IMR-90 (cell line): ENCODE measurements around the gene SLC9A9. TPM values are rescaled to one million over a fixed set of nuclear protein-coding genes. Genes with fewer than 3 reads are reported as not detected.

ENCODE experiments used
- ATAC-seq: fragments of 200-7000 bp; cut with Tn5 transposase; 2 replicates; pipeline ENCODE4 v1.9.1; 2020; ENCODE audit warnings: low read depth, mild to moderate bottlenecking, moderate library complexity
- BruUV-seq: library from RNA; stranded (reverse); fragments of 400-500 nt; replicated peaks from 2 replicates; lab custom pipeline; 2021; lab: Mats Ljungman, UMichigan
- CTCF ChIA-PET: fragments of 300-600 bp; formaldehyde crosslinking; extraction: SDS; loops from one replicate; lab custom pipeline; 2021; ENCODE audit warnings: antibody characterized with exemption; lab: Yijun Ruan, JAX
- POLR2A ChIA-PET: fragments of 300-600 bp; sonication (Branson Sonifier 250); formaldehyde crosslinking; loops from one replicate; lab custom pipeline; 2022; ENCODE audit warnings: antibody characterized with exemption; ENCODE audit not compliant: unreplicated experiment; lab: Charles Lee
- DNase-seq: peaks from one replicate; pipeline ENCODE4 v3.0.0; 2013
- H2AFZ ChIP-seq: replicated peaks from 2 replicates; pipeline ENCODE3; 2013; ENCODE audit warnings: low read length, mild to moderate bottlenecking; ENCODE audit not compliant: poor library complexity
- H2AK5ac ChIP-seq: 2 replicates; pipeline ENCODE4 v1.6.1; 2013; ENCODE audit warnings: low read depth, low read length, inconsistent platforms
- H2AK9ac ChIP-seq: replicated peaks from 2 replicates; pipeline ENCODE3; 2013; ENCODE audit warnings: mild to moderate bottlenecking, low read depth, low read length, moderate library complexity; ENCODE audit not compliant: poor library complexity
- H2BK120ac ChIP-seq: 2 replicates; pipeline ENCODE4 v1.6.1; 2013; ENCODE audit warnings: low read depth, low read length, inconsistent platforms
- H2BK15ac ChIP-seq: 3 replicates; pipeline ENCODE4 v1.6.1; 2013; ENCODE audit warnings: low read depth, low read length, inconsistent platforms
- H2BK20ac ChIP-seq: 2 replicates; pipeline ENCODE4 v1.6.1; 2013; ENCODE audit warnings: low read depth, mild to moderate bottlenecking, inconsistent platforms, low read length, moderate library complexity
- H2BK5ac ChIP-seq: 2 replicates; pipeline ENCODE4 v1.6.1; 2013; ENCODE audit warnings: mild to moderate bottlenecking, low read depth, low read length, inconsistent platforms; ENCODE audit not compliant: poor library complexity, severe bottlenecking
- H3K14ac ChIP-seq: replicated peaks from 2 replicates; pipeline ENCODE4 v1.6.1; 2013; ENCODE audit warnings: low read depth, low read length, inconsistent platforms
- H3K18ac ChIP-seq: 2 replicates; pipeline ENCODE4 v1.6.1; 2013; ENCODE audit warnings: low read depth, low read length, control low read depth
- H3K23ac ChIP-seq: 2 replicates; pipeline ENCODE4 v1.6.1; 2013; ENCODE audit warnings: low read depth, low read length, inconsistent platforms
- H3K27ac ChIP-seq: 2 replicates; pipeline ENCODE4 v1.5.1; 2013; ENCODE audit warnings: mild to moderate bottlenecking, control low read depth, low read length; ENCODE audit not compliant: insufficient read depth
- H3K27me3 ChIP-seq: 2 replicates; pipeline ENCODE4 v1.6.1; 2013; ENCODE audit warnings: low read length; ENCODE audit not compliant: control insufficient read depth, insufficient read depth
- H3K36me3 ChIP-seq: 2 replicates; pipeline ENCODE4 v1.6.1; 2013; ENCODE audit warnings: low read length, mixed read lengths; ENCODE audit not compliant: control insufficient read depth, insufficient read depth
- H3K4ac ChIP-seq: 2 replicates; pipeline ENCODE4 v1.6.1; 2013; ENCODE audit warnings: low read depth, low read length, inconsistent platforms
- H3K4me1 ChIP-seq: 2 replicates; pipeline ENCODE4 v1.6.1; 2013; ENCODE audit warnings: low read length, mixed read lengths; ENCODE audit not compliant: control insufficient read depth, insufficient read depth
- H3K4me2 ChIP-seq: 2 replicates; pipeline ENCODE4 v1.6.1; 2013; ENCODE audit warnings: low read depth, mild to moderate bottlenecking, control low read depth, low read length, moderate library complexity
- H3K4me3 ChIP-seq: 2 replicates; pipeline ENCODE4 v1.5.1; 2013; ENCODE audit warnings: low read depth, mild to moderate bottlenecking, control low read depth, low read length, moderate library complexity; ENCODE audit not compliant: insufficient read depth
- H3K56ac ChIP-seq: 2 replicates; pipeline ENCODE4 v1.6.1; 2013; ENCODE audit warnings: low read length, inconsistent platforms; ENCODE audit not compliant: insufficient read depth; ENCODE audit errors: extremely low read depth
- H3K79me1 ChIP-seq, 2 experiments: 2 replicates each; pipeline ENCODE4 v1.6.1; 2013; ENCODE audit warnings: low read length in 2 of 2, inconsistent platforms in 1 of 2, low read depth in 1 of 2
- H3K9ac ChIP-seq: 2 replicates; pipeline ENCODE4 v1.6.1; 2013; ENCODE audit warnings: low read depth, low read length, control low read depth
- H3K9me1 ChIP-seq: 2 replicates; pipeline ENCODE4 v1.6.1; 2013; ENCODE audit warnings: low read length, inconsistent platforms; ENCODE audit not compliant: insufficient read depth
- H3K9me3 ChIP-seq: 2 replicates; pipeline ENCODE4 v1.6.1; 2013; ENCODE audit warnings: low read length; ENCODE audit not compliant: control insufficient read depth, insufficient read depth
- H4K20me1 ChIP-seq: 2 replicates; pipeline ENCODE4 v1.6.1; 2013; ENCODE audit warnings: low read length, inconsistent platforms; ENCODE audit not compliant: insufficient read depth
- H4K5ac ChIP-seq: 2 replicates; pipeline ENCODE4 v1.6.1; 2013; ENCODE audit warnings: mild to moderate bottlenecking, low read depth, low read length, control low read depth
- H4K8ac ChIP-seq, 2 experiments: 2 replicates each; pipeline ENCODE4 v1.6.1; 2013; ENCODE audit warnings: low read depth in 2 of 2, low read length in 2 of 2, control low read depth in 1 of 2, inconsistent platforms in 1 of 2
- H4K91ac ChIP-seq: 2 replicates; pipeline ENCODE4 v1.6.1; 2013; ENCODE audit warnings: low read depth, low read length, inconsistent platforms; ENCODE audit not compliant: insufficient read depth
- BHLHE40 ChIP-seq: fragments of 150-350 bp; IDR thresholded peaks from 2 replicates; pipeline ENCODE4 v1.6.1; 2016; ENCODE audit warnings: mild to moderate bottlenecking, low read depth, low read length
- FOS ChIP-seq: fragments of 150-350 bp; IDR thresholded peaks from 2 replicates; pipeline ENCODE4 v1.6.1; 2016; ENCODE audit warnings: low read depth, low read length
- MAZ ChIP-seq: IDR thresholded peaks from 2 replicates; pipeline ENCODE4 v1.6.1; 2012; ENCODE audit warnings: low read depth, mild to moderate bottlenecking, low read length, improper control_type of control experiment, moderate library complexity, borderline replicate concordance
- MXI1 ChIP-seq: IDR thresholded peaks from 2 replicates; pipeline ENCODE4 v1.6.1; 2012; ENCODE audit warnings: low read depth, mild to moderate bottlenecking, low read length, moderate library complexity, borderline replicate concordance
- USF2 ChIP-seq: fragments of 150-350 bp; IDR thresholded peaks from 2 replicates; pipeline ENCODE4 v1.6.1; 2017; ENCODE audit warnings: mild to moderate bottlenecking, antibody characterized with exemption, low read length, low read depth
- WGBS, 2 experiments: methylation state at CpG; one replicate each; pipeline versions ENCODE4 v1.1.5 to v1.1.7; 2013; ENCODE audit warnings: missing lambda C conversion rate in 2 of 2; ENCODE audit not compliant: insufficient read length in 1 of 2; ENCODE audit errors: extremely low coverage in 2 of 2; 5-methylcytosine and 5-hydroxymethylcytosine counted together
- dilution Hi-C: fragments of 300-500 bp; cut with HindIII; formaldehyde crosslinking; loops from one replicate; pipeline ENCODE4 v1.14.3; 2018; ENCODE audit warnings: low sequenced_read_pairs; ENCODE audit not compliant: unreplicated experiment
- in situ Hi-C: fragments of 300-500 bp; cut with MboI; formaldehyde crosslinking; loops from 3 replicates; pipeline ENCODE4 v1.14.3; 2019; ENCODE audit warnings: low sequenced_read_pairs, inconsistent platforms, mixed read lengths
- intact Hi-C: fragments of 100-400 bp; cut with micrococcal nuclease; formaldehyde crosslinking; loops from 2 replicates; pipeline ENCODE4 v1.10.0; 2022
- polyA plus RNA-seq, 3 experiments: library from polyadenylated mRNA; depleted of rRNA; stranded (reverse); fragments of >200 nt; gene quantifications; 2 replicates each; pipeline ENCODE4 v1.2.3, GENCODE V29; 2012; ENCODE audit warnings: low replicate concordance in 1 of 3
- total RNA-seq: library from RNA; depleted of rRNA; stranded (reverse); fragments of >200 nt; gene quantifications from 2 replicates; pipeline ENCODE4 v1.2.3, GENCODE V29; 2012

SLC9A9 gene
- total and polyA plus RNA-seq, 2 of the 4 experiments (the other 2 are of a cell fraction) = 1.4 to 2.3 TPM

GRCh38 chr3:143389388-143389787 lies 458.9 kb downstream of the SLC9A9 start:
- no peaks in the 10 kb centered on the region for H3K79me1 ChIP-seq
- no peaks in the 10 kb centered on the region for H3K9me3 ChIP-seq
- H3K4me1 ChIP-seq = no peaks in the 10 kb centered on the region
- intact Hi-C loops (no loop called here), in situ Hi-C loops (no loop called here), dilution Hi-C loops (no loop called here)
- TF ChIP-seq MXI1 = no peak
- no peak for TF ChIP-seq MAZ
- TF ChIP-seq BHLHE40 = no peak
- TF ChIP-seq FOS = no peak
- TF ChIP-seq USF2 = no peak
- H3K9me1 ChIP-seq = no peaks in the 10 kb centered on the region
- ChIA-PET POLR2A (no interaction called here), CTCF (no interaction called here)
- no peaks in the 10 kb centered on the region for H3K36me3 ChIP-seq
- H2BK5ac ChIP-seq = no peak overlapping the region
- H3K14ac ChIP-seq = no peak overlapping the region
- H3K56ac ChIP-seq = no peak overlapping the region; the same call in 1 of the 2 replicates
- no peak overlapping the region for H3K4me3 ChIP-seq
- no peaks in the 10 kb centered on the region for H3K27me3 ChIP-seq
- H3K18ac ChIP-seq = no peak overlapping the region
- ATAC-seq = no peak
- H4K8ac ChIP-seq = no peak overlapping the region
- no peak overlapping the region for H2BK120ac ChIP-seq
- DNase-seq = no peak
- H3K9ac ChIP-seq = no peak overlapping the region
- H2BK15ac ChIP-seq = no peak overlapping the region
- H2AK5ac ChIP-seq = no peak overlapping the region
- no peak overlapping the region for H2AK9ac ChIP-seq
- H4K5ac ChIP-seq = no peak overlapping the region
- BruUV-seq = no TSS peak
- no peak overlapping the region for H3K27ac ChIP-seq
- H2AFZ ChIP-seq = no peak overlapping the region
- H4K20me1 ChIP-seq = no peaks in the 10 kb centered on the region
- H4K91ac ChIP-seq = no peak overlapping the region
- no peak overlapping the region for H3K23ac ChIP-seq
- no peak overlapping the region for H2BK20ac ChIP-seq
- WGBS, 2 experiments = no CpG with 5 or more reads among the region's 2 CpGs
- no peak overlapping the region for H3K4ac ChIP-seq
- H3K4me2 ChIP-seq = no peak overlapping the region
